Pons (tissue), 1 donor: Measurements from ENCODE around the gene MAP3K14.

Source experiments
- DNase-seq: peaks from one replicate; pipeline ENCODE4 v3.0.0-alpha.2; 2016; ENCODE audit warnings: low spot score

Gene MAP3K14

GRCh38 chr17:45235416-45236281 is 81.2 kb downstream of the MAP3K14 start:
- DNase-seq = peak; percentile 58

GRCh38 chr17:45234641-45235415 is 82.0 kb downstream of the MAP3K14 start:
- DNase-seq = no peak

GRCh38 chr17:45233423-45233924 is 83.3 kb downstream of the MAP3K14 start:
- no peak for DNase-seq

DNA sequence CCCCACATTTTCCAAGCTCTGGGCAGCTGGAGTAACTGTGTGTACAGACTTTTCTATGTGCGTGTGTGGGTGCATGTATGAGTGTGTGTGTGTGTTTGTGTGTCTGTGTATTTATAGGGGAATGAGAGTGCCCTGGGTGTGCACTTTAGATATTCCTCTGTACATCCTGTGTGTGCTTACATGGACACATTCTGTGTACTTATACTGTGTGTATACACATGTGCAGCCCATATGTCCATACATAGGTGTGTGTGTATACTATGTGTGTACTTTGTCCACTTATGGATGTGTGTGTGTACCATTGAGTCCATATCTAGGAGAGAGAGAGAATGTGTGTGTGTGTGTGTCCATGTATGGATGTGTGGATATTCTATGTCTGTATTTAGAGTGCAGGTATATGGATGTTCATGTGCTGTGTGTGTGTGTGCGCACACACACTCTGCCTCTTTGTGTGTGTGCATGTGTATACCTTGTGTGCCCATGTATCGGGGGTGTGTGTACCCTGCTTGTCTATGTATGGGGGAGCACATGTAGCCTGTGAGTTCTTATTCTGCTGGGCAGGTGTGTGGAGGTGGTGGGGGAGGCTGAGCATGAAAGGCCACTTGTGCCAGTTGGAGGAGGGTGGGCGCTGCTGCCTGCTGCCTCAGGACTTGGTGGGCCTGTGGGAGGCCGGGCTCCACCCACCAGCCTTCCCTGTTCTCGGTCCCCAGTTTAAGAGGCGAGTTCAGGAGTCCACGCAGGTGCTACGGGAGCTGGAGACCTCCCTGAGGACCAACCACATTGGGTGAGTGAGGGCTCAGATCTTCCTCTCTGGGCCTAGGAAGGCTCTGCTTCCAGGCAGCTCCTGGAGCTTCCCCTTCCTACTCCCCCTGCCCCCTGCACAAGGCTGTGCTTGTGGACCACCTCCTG is 84.1 kb downstream of the MAP3K14 start:
- no peak for DNase-seq

DNA sequence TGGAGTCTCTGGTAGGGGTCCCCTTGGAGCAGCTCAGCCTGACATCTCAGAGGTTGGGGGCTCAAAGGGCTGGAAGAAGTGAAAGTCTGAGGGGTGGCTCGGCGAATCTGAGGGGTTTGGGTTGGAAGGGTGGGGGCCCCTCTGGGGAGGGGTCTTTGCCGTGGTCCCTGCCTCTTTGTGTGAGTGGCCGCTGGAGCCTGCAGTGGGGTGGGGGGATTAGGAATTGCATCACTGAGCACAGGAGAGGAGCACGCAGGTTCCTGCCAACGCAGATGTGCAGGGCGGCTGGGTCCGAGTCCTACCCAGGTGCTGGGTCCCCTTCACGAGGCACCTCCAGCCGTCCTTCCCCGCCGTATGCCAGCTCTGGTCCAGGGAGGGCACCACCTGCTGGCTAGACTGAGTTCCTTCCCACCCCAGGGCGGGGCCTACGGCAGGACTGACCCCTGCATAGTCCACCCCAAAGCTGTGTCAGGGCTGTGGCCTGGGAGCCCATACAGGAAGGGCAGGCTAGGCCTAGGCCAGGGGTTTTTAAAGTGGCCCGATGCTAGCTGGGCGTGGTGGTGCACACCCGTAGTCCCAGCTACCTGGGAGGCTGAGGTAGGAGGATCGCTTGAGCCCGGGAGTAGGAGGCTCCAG is 85.2 kb downstream of the MAP3K14 start:
- no peak for DNase-seq

DNA sequence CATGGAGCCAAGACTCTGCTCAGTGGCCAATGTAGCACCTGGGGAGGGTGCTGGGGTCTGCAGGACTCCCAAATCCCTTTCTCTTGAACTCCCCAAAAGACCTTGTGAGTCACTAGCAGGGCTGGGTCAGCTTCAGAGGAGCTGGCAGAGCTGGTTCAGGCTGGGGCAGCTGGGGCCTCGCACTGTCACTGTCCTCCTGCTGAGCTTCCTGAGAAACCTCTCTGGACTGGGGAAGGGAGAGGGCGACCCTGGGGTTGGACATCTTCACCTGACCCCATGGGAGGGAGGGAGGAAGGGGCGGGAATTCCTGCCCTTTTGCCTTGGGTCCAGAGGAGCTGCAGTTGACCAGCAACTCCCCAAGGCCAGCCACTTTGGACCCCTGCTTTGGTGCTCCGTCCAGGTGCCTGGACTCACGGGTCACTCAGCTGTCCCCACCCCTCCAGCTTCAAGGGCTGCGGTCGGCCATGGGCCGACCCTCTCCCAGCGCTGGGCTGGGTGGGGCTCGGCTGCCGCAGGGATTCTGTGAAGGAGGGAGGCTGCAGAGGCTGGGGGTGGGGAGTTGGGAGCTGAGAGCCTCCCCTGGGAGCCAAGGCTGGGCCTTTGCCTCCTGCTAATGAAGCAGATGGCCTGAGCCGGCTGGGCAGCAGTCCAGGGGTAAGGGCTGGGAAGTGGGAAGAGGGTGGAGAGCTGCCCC is 85.9 kb downstream of the MAP3K14 start:
- DNase-seq = no peak

GRCh38 chr17:45230410-45230786 is 86.4 kb downstream of the MAP3K14 start:
- DNase-seq = no peak

GRCh38 chr17:45229681-45230409 is 87.0 kb downstream of the MAP3K14 start:
- no peak for DNase-seq

GRCh38 chr17:45228763-45229539 is 87.9 kb downstream of the MAP3K14 start:
- peak; percentile 72 for DNase-seq

DNA sequence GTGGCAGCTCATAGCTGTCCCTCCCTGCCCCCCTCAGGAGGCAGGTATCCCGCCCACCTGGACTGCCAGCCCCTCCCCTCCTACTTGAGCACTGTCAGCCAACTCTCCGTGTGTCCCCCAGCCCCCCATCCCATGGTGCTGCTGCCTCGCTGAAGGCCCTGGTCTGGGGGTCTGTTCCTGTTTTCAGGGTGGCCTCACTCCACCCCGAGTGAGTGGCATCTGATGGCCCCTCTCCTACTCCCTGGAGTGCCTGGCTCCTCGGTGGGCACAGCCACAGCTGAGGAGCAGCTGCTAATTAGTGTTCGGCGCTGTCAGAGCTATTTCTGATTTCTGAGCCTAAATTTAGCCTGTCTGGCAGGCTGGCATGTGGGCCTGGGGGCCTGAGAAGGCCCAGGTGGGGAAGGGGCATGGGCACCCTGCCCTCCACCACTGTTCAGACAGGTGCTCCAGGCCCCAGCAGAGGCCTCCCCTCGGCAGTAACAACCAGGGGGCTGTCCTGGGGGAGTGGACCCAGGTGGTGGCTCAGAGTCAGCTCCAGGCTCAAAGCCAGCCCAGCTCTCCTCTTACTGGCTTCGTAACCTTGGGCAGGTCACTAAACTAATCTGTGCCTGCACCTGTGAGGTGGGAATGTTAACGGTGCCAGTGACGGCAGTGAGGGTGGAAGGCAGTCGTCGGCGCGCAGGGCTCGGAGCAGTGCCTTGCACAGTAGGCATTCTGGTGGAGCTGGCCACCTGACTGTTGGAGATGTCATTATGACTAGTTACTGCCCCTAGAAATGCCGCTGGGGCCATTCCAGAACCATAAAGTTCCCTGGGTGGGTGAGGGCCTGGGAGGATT is 88.7 kb downstream of the MAP3K14 start:
- no peak for DNase-seq

GRCh38 chr17:45227101-45227925 is 89.5 kb downstream of the MAP3K14 start:
- no peak for DNase-seq

GRCh38 chr17:45226576-45226975 is 90.2 kb downstream of the MAP3K14 start:
- no peak for DNase-seq

GRCh38 chr17:45225964-45226530 is 90.8 kb downstream of the MAP3K14 start:
- DNase-seq = peak; percentile 60

DNA sequence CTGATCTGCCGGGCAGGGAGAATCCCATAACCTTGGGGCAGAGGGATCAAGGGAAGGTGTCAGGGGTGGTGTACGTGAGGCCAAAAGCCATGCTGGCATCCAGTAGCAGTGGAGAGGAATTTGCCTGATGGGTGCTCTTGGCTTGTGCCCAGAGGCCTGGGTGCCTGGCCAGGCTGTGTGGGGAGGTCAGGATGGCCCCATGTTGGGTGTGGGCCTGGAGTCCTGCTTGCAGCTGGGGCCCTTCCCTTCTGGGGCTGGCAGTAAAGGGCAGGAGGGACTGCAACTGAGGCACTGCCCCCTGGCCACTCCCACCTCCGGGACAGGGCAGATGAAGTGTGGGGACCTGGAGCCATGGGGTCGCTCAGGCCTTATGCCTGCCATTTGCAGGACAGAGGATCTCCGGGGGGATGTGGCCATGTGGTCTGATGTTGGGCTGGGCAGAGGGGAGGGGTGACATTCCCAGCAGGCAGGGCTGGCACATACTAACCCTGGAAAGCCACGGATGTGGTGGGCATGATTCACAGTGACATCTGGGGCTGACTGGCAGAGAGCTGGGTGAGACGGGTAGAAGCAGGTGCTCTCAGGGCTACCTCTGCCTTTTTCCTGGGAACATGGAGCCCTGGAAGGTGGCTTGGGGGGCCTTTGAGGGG is 91.6 kb downstream of the MAP3K14 start:
- DNase-seq = no peak

DNA sequence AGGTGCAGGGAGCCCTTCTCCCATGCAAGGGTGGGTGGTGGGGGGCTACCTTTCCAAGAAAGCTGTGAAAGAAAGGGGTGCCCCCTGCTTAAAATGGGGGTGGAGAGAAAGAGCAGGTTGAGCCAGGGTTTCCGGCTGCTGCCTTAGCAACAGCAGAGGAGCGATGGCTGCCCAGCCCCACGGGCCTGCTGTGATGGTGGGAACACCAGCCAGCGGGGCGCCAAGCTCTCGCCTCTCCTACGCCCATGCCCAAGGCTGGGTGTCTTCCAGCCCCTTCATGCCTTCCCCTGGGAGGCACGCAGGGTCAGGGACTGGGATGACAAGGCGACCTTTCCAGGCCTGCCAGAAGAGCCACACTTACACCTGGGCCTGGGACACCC is 92.2 kb downstream of the MAP3K14 start:
- no peak for DNase-seq
